CD4-positive, alpha-beta T cell treated with Interleukin-10 for 1 hour (primary cell): ENCODE measurements around the gene GXYLT2.

Source experiments
- DNase-seq: peaks from one replicate; pipeline ENCODE4 v3.0.0-alpha.2; 2020

Gene GXYLT2

GRCh38 chr3:72938471-72939265 is 50.8 kb downstream of the GXYLT2 start:
- peak; percentile 63 for DNase-seq

DNA sequence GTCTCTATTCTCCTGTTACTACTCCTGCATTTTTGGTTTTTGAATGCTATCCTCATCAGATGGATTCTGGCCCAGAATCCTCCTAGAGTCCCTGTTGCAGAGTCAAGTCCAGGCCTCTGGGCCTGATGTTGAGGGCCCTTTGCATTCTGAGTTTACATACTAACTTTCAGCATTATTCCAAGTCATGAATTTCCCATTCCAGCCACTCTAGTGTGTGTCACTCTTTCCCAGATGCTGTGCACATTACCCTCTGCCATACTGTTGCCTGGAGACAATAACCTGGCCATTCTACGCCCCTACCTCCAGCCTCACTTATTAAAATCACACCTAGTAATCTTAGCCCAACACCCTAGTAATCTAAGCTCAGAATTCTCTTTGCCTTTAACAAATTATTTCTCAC is 53.4 kb downstream of the GXYLT2 start:
- no peak for DNase-seq

DNA sequence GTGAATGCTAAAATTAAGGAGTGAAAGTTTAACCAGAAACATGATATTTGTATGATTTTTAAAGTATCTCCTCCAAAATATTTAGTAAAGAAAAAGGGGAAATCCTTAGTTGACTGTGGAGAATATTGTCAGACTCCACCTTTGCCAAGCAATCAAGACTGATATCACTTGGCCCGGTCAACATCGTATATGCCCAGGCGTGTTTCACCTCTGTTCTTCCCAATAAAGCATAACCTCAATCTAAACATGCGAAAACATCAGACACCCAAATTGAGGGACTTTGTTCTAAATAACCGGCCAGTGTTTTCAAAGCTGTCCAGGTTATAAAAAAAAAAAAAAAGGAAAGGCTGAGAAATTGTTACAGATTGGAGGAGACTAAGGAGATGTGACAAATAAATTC is 54.6 kb downstream of the GXYLT2 start:
- DNase-seq: no peak

- DNase-seq: no peak
Observed at GRCh38 chr3:72944696-72945095, 56.9 kb downstream of the GXYLT2 start.

DNA sequence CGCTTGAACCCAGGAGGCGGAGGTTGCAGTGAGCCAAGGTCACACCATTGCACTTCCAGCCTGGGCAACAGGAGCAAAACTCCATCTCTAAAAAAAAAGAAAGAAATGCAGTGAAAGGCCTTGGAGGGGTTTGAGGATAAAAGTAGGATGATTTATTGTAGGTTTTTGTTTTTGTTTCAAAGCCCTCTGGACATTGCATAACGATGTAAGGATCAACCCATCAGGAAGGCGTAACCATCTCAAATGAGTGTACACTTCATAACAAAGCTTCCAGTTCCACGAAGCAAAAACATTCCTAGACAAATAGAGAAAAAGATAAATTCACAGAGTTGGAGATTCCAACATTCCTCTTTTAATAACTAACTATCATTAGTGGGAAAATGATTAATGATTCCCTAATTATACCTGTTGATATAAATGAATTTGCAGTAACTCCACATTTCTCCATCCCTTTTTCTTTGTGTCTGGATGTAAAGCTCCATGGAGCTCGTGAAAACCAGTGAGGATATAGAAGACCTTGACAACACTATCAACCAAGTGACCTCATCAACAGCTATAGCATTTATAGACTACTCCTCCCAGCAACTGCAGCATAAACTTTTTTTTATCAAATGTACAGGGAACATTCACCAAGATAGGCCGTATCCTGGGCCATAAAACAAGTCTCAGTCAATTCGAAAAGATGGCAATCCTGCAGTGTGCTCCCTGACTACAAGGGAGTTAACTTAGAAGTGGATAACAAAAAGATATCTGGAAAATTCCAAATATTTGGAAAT is 60.1 kb downstream of the GXYLT2 start:
- DNase-seq: no peak

- DNase-seq: no peak
Observed at GRCh38 chr3:72949016-72949415, 61.2 kb downstream of the GXYLT2 start.

DNA sequence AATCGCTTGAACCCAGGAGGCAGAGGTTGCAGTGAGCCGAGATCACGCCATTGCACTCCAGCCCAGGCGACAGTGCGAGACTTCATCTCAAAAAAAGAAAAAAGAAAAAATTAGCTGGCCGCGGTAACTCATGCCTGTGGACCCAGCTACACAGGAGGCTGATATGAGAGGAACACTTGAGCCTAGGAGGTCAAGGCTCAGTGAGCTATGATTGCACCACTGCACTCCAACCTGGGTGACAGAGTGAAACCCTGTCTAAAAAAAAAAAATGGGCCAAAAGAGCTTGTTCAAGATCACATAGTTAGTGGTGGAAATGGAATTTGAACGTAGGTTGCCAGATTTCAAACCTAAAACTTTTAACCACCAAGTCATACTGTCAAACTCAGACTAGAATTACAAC is 62.5 kb downstream of the GXYLT2 start:
- DNase-seq: no peak

GRCh38 chr3:72950801-72951200 is 63.0 kb downstream of the GXYLT2 start:
- no peak for DNase-seq

DNA sequence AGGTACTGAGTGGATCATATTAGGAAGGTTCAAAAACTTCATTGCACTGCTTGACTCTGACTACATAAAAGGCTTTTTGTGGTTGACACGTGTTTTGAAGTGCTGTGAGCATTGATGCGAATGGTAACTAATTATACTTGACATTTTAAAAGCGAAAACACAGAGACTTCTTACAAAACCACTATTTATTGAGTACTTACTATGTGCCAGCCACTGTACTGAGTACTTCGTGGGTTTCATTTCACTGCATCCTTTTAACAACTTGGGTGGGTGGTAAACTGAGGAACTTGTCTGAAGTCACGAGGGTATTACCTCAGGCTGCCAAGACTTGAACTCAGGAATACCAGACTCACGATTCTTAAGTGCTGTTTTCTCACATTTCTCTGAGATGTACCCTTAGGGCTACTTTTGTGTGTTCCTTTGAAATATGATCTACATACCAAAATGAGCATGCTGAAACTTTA is 63.4 kb downstream of the GXYLT2 start:
- no peak for DNase-seq

- no peak for DNase-seq
Observed at GRCh38 chr3:72953325-72953956, 65.6 kb downstream of the GXYLT2 start.

- no peak for DNase-seq
Observed at GRCh38 chr3:72957297-72957696, 69.5 kb downstream of the GXYLT2 start.

DNA sequence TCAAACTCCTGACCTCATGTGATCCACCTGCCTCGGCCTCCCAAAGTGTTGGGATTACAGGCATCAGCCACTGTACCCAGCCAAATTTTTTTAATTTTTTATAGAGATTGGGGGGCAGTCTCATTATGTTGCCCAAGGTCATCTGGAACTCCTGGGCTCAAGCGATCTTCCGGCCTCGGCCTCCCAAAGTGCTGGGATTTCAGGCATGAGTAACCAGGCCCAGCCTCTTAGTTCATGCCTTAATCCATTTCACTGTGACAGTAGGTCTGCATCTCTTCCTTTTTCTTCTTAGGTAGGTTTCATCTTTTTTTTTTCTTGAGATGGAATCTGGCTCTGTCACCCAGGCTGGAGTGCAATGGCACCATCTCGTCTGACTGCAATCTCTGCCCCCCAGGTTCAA is 71.5 kb downstream of the GXYLT2 start:
- no peak for DNase-seq

DNA sequence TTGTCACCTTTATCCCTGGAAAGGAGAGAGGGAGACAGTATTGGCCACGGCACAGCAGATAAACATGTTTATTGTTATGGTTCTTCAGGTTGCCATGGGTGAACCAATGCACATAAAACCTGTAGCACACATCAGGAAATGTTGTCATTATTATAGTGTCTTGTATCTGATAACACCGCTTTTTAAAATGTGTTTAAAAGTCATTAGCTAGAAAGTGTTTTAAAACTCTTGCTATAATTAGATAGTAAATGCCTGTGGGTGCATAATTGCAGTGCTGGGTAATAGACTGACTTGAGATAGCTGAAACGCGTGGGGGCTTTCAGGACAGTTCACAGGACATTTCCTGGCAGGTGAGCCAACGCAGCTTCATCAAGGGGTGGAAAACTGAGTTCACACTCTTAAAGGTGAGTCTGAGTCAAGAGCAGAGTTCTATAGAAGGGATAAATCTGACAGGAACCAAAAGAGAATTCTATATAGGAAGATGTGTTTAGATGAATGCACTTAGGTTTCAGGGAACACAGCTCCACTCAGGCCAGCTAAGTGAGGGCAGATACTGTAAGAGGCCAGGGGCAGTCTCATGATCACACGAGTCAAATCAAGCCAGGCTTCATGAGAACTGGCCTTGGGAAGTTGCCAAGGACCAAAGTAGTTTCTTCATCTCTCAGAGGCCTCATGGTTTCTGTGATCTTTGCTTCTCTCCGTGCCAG is 73.1 kb downstream of the GXYLT2 start:
- DNase-seq: peak; percentile 17

DNA sequence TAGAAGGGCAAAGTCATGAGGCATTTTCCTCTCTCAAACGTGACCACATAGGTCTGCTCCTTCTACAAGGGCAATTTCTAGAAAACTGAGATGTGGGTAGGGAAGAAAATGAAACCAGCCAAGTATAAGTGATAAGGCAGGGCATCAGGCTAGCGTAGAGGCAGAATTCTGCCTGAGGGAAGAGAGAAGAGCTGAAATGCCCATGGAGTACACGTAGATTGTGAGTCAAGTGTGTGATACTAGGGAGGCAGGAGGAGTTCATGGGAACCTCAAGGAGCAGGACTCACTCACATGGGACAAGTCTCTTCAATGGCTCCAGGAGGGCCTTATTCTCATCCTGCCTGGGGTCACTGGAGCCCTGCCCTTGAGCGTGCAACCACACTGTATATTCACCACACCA is 73.9 kb downstream of the GXYLT2 start:
- DNase-seq: no peak

DNA sequence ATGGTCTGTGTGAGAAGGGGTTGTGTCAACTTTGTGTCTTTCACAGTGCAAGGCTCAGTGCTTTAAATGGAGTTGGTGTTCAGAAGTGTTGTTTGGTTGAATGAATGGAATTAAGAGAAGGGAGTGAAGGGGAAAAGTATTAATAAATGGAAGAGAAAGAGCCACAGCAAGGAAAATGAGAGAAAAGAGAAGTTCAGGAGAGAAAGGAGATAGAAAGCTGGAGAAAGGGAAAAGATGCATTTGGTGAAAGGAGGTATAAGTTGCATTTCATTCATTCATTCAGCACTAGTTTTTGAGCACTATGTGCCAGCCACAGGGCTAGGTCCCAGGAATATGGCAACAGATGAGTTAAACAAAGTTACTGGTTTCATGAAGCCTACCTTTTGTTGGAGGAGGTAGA is 74.5 kb downstream of the GXYLT2 start:
- DNase-seq: no peak

GRCh38 chr3:72964633-72965032 is 76.8 kb downstream of the GXYLT2 start:
- DNase-seq: no peak

- DNase-seq: no peak
Observed at GRCh38 chr3:72968266-72968664, 80.4 kb downstream of the GXYLT2 start.

DNA sequence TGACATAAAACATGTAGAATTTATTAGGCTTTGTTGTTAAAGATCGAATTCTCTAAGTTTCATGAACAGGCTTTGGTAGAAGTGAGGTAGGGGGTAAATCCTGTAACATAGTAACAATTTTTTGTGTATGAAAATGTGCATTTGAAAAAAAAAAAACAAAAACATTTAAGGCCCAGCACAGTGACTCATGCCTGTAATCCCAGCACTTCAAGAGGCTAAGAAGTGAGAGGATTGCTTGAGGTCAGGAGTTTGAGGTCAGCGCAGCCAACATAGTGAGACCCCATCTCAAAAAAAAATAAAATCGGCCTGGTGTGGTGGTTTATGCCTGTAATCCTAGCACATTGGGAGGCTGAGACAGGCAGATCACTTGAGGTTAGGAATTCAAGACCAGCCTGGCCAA is 81.9 kb downstream of the GXYLT2 start:
- no peak for DNase-seq

- no peak for DNase-seq
Observed at GRCh38 chr3:72970942-72971341, 83.1 kb downstream of the GXYLT2 start.

DNA sequence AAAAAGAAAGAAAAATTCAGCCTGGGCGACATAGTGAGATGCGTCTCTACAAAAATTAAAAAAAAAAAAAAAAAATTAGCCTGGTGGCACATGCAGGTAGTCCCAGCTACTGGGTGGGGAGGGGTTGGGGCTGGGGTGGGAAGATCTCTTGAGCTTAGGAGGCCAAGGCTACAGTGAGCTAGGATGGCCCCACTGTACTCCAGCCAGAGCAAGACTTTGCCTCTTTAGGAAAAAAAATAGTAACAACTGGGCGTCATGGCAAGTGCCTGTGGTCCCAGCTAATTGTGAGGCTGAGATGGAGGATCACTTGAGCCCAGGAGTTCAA is 84.8 kb downstream of the GXYLT2 start:
- no peak for DNase-seq

- DNase-seq: no peak
Observed at GRCh38 chr3:72973031-72973723, 85.3 kb downstream of the GXYLT2 start.

GRCh38 chr3:72973786-72974185 is 85.9 kb downstream of the GXYLT2 start:
- DNase-seq: no peak

GRCh38 chr3:72974956-72975355 is 87.1 kb downstream of the GXYLT2 start:
- no peak for DNase-seq
